Effector CD4-positive, alpha-beta T cell (primary cell): ENCODE results near the gene GP1BB.

Experiments
- DNase-seq: peaks from one replicate; pipeline ENCODE4 v3.0.0-alpha.2; 2020

The GP1BB gene

DNA sequence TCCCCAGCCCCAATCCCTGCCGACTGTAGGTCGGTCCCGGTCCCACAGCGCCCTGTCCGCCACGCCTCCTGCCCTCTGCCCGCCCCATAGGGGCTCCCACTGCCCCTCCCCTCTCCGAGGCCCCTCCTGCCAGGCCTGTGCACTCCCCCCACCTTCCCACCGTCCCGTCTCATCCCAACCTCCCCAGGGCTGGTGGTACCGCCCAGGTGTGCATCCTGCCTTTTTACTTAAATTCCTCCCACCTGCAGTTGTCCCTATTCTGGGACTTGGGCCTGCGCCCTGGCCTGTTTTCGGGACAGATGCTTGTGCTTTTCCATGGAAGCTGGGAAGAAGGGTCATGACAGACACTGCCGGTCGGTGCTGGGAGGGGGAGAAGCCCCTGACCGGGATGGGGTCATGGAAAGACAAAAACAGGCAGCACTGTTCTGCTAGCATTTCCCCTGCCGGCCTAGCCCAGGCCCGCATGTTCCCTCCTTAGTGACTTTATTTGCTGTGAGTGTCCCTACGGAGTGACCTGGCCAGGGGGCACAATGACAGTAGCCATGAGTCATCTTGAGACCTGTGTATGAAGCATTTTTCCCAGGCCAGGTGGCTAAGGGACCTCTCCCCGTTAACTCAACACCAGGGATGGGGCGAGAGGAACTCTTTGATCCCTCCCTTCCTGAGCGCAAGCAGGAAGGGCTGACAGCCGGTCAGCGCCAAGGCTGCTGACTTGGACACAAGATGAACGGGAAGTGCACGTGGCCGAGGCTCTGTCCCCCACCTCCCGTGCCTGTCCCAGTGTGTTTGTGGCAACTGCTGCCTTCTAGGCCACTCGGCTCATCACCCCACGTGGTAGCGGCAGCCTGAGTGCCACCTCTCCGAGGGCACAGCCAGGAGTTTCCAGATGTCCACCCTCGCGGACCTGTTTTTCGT is 44.3 kb downstream of the GP1BB start:
- no peak for DNase-seq

DNA sequence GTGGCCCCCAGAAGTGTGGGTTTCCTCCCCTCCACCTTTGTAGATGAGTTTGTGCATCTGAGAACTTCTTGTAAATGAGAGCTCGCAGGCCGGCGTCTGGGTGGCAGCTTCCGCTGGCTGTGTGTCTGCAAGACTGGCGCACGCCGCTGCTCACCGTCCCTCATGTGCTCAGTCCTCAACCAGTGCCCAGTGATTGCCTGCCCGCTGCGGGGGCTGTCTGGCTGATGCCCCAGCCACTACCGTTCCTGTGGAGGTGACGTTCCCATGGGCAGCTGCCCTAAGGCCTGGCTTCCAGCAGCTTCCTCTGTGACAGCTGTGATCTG is 46.0 kb downstream of the GP1BB start:
- DNase-seq, result no peak

DNA sequence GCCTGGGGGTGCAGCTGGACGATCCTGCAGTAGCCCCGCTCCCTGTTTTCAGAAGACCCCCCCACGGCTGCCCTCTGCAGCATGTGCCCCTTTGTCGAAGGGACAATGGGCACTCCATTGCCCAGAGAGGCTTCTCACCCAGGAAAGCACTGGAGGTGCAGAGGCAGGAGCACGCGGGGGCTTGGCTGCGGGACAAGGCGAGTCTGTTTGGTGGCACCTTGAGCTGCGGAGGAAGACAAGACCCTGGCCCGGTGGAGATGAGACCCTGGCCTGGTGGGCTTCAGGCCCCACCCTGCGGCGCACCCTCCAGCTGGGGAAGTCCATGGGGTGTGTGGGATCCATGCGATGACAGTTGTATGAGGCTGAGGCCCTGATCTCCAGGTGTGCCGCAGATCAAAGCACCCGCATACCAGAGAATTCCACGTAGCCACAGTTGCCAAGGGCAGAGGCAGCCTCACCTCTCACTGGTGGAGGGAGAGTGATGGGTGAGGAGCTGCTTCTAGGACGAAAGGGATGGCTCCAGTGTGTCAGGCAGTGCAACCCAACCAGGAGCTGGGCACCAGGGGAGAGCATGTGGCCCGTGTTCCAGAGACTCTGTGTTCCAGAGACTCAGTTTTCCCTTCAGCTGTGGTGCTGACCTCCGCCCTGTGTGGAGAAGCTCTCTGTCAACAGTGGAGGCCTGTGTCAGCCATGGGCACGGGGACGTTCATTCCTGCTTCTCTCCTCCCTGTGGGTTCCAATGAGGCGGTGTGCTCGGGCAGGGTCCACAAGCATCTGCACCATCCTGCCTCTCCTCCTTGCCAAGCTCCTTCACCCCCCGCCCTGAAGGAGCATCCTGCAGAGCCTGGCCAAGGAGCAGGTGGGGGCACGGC is 47.2 kb downstream of the GP1BB start:
- no peak for DNase-seq

DNA sequence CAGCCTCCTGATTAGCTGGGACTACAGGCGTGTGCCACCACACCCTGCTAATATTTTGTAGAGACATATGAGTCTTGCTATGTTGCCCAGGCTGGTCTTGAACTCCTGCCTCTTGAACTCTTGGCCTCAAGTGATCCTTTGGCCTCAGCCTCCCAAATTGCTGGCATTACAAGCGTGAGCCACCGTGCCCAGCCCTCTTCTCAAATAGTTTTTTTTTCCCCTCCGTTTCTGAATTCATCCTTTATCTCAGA is 49.0 kb downstream of the GP1BB start:
- no peak for DNase-seq

DNA sequence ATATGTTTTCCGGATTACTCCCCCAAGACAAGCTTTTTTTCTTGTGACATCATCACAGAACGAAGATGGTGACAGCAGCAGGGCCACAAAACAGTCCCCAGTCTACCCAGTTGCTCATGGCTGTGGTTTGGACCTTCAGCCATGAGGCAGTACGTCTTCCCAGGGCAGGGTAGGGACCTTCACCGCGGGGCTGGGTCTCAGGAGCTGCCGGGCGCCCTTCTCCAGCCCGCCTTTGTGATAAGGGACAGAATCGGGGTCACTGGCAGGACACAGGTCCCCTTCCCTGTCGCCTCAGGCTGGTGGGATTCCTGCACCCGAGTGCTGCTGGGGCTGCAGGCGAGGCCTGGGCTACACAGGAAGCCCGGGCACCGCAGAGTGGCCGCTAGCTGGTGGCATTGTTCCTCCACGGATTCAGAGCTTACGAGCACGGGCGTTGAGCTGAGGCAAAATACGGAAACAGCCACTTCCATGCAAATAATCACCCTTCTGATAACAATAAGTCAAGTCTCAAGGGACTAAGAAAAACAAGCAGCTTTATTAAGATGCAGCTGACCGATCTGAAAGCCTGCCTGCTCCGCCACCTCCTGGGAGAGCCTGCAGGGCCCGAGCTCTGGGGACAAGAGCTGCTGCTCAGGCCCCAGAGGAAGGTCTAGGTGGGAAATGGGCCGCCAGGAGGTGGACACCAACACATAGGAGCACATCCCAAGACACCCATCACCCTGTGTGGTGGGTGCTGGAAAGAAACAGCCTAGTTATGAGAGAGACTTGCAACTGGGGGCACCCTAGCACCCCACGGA is 49.5 kb downstream of the GP1BB start:
- DNase-seq, result no peak

DNA sequence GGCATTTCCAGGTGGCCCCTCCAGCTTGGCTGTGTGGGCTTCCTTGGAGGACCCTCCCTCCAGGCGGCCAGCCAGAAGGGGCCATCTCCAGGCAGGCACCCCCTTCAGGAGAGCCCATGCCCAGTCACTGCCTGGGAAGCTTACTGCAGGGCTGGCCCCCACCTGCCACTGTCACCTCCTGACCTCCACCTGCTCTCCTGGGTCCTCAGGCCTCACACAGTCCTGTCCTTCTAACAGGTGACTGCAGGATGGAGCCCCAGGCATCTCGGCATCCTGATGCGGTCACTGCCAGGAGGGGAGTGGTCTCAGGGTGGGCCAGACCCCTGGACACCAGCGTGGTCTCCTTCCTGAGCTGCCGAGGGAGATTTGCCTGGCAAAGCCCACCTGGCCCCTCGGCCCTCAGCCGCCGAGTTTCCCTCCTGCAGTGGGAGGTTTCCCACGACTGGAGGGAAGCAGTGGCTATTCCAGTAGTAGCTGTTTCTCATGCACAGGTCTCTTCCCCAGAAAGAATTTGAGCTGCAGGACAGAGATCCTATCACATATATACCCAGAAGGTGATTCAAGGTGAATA is 50.2 kb downstream of the GP1BB start:
- DNase-seq, result no peak
